Esophagus muscularis mucosa (tissue), 4 donors: Measurements from ENCODE around the gene SOX1.

ENCODE experiments used
- CTCF ChIP-seq, 3 experiments: fragments of 200-600 bp in 2 of 3; fragments of 450-650 bp in 1 of 3; sonication (generic) in 2 of 3; IDR thresholded peaks; one replicate each; pipeline ENCODE4 v1.5.1; 2017 to 2019; ENCODE audit warnings: antibody characterized with exemption in 3 of 3, mild to moderate bottlenecking in 2 of 3, moderate library complexity in 1 of 3
- EP300 ChIP-seq: sonication (generic); formaldehyde crosslinking; IDR thresholded peaks from one replicate; pipeline ENCODE4 v1.6.1; 2017; ENCODE audit warnings: antibody characterized with exemption
- POLR2A ChIP-seq: fragments of 450-650 bp; IDR thresholded peaks from one replicate; pipeline ENCODE4 v1.6.1; 2017; ENCODE audit warnings: antibody characterized with exemption, moderate library complexity, mild to moderate bottlenecking, low read depth
- POLR2AphosphoS5 ChIP-seq, 2 donors: sonication (generic); formaldehyde crosslinking; IDR thresholded peaks; one replicate each; pipeline ENCODE4 v1.6.1; 2017; ENCODE audit warnings: antibody characterized with exemption in 2 of 2

- no peak for TF ChIP-seq CTCF (IDR thresholded peaks at IDR 0.05)
- no peak for TF ChIP-seq POLR2A
- no peak for TF ChIP-seq POLR2AphosphoS5 (IDR thresholded peaks at IDR 0.05)
- TF ChIP-seq EP300, result no peak
Measured at GRCh38 chr13:112103961-112104880, 37.3 kb downstream of the SOX1 start.
